K562 (cell line): Measurements from ENCODE around the gene ALK. TPM values are rescaled to one million over a fixed set of nuclear protein-coding genes. Genes with fewer than 3 reads are reported as not detected.

Experiments
- ATAC-seq: fragments of 200-7000 bp; cut with Tn5 transposase; 3 replicates; pipeline ENCODE4 v1.9.1; 2020; ENCODE audit warnings: moderate library complexity
- BruUV-seq: library from RNA; stranded (reverse); fragments of 400-500 nt; replicated peaks from 2 replicates; lab custom pipeline; 2021; lab: Mats Ljungman, UMichigan
- CTCF ChIA-PET: fragments of 300-600 bp; formaldehyde crosslinking; extraction: SDS; loops from one replicate; lab custom pipeline; 2021; ENCODE audit warnings: low intra/inter-chr PET ratio; lab: Yijun Ruan, JAX
- POLR2A ChIA-PET: fragments of 300-600, 350-650 bp; sonication (Branson Sonifier 250); formaldehyde crosslinking; extraction: SDS; loops from one replicate; lab custom pipeline; 2021; ENCODE audit warnings: antibody characterized with exemption, inconsistent platforms; lab: Yijun Ruan, JAX
- DNase-seq, 4 experiments: peaks; one replicate each; pipeline versions ENCODE4 v3.0.0 to v3.0.0-alpha.2; 2011 to 2018; ENCODE audit warnings: low spot score in 3 of 4, mixed read lengths in 3 of 4; ENCODE audit errors: extremely low read depth in 1 of 4
- FAIRE-seq: peaks from 2 replicates; lab custom pipeline; 2011; peaks lifted over from hg19 to GRCh38; lab: Jason Lieb, UNC
- H2AFZ ChIP-seq: 2 replicates; pipeline ENCODE4 v1.6.0; 2011; ENCODE audit warnings: low read depth, low read length, control low read depth, inconsistent platforms
- H3K27ac ChIP-seq: fragments of 200-600 bp; 3 replicates; pipeline ENCODE4 v1.8.0; 2011; ENCODE audit warnings: low read depth, mild to moderate bottlenecking, control low read depth, inconsistent platforms, low read length, moderate library complexity, mixed read lengths; ENCODE audit errors: extremely low read depth
- H3K27me3 ChIP-seq, 2 experiments: fragments of 300-600 bp in 1 of 2; 2 replicates in 1 of 2; 3 replicates in 1 of 2; pipeline versions ENCODE4 v1.6.0 to v1.8.0; 2011; ENCODE audit warnings: inconsistent platforms in 2 of 2, low read length in 2 of 2, mild to moderate bottlenecking in 1 of 2, mixed read lengths in 1 of 2, moderate library complexity in 1 of 2; ENCODE audit not compliant: control insufficient read depth in 2 of 2, insufficient read depth in 2 of 2
- H3K36me3 ChIP-seq: fragments of 300-600 bp; 3 replicates; pipeline ENCODE4 v1.8.0; 2011; ENCODE audit warnings: mild to moderate bottlenecking, low read length, inconsistent platforms; ENCODE audit not compliant: control insufficient read depth, insufficient read depth
- H3K4me1 ChIP-seq, 2 experiments: fragments of 200-600 bp in 1 of 2; replicated peaks in 1 of 2; 2 replicates in 1 of 2; 3 replicates in 1 of 2; pipeline versions ENCODE4 v1.5.1 to v1.8.0; 2011; ENCODE audit warnings: inconsistent platforms in 2 of 2, low read length in 2 of 2, mild to moderate bottlenecking in 1 of 2, mixed read lengths in 1 of 2, moderate library complexity in 1 of 2; ENCODE audit not compliant: control insufficient read depth in 2 of 2, insufficient read depth in 2 of 2
- H3K4me2 ChIP-seq: 2 replicates; pipeline ENCODE4 v1.6.1; 2011; ENCODE audit warnings: low read length, control low read depth, inconsistent platforms, mixed read lengths; ENCODE audit not compliant: insufficient read depth
- H3K4me3 ChIP-seq: fragments of 200-600 bp; sonication (generic), shearing (Covaris generic); 2 replicates; pipeline ENCODE4 v1.5.1; 2016; ENCODE audit warnings: control low read depth, inconsistent platforms
- H3K79me2 ChIP-seq: fragments of 200-600 bp; 3 replicates; pipeline ENCODE4 v1.8.0; 2011; ENCODE audit warnings: low read length, inconsistent platforms; ENCODE audit not compliant: control insufficient read depth, insufficient read depth
- H3K9ac ChIP-seq, 2 experiments: 2 replicates each; pipeline versions ENCODE4 v1.6.0 to v1.6.1; 2011; ENCODE audit warnings: low read depth in 2 of 2, low read length in 2 of 2, control low read depth in 1 of 2, inconsistent platforms in 1 of 2, mild to moderate bottlenecking in 1 of 2, mixed read lengths in 1 of 2; ENCODE audit not compliant: insufficient read depth in 1 of 2
- H3K9me1 ChIP-seq: one replicate; pipeline ENCODE4 v1.6.0; 2011; ENCODE audit warnings: inconsistent platforms, mild to moderate bottlenecking, low read length, moderate library complexity; ENCODE audit not compliant: control insufficient read depth, insufficient read depth
- H3K9me3 ChIP-seq: replicated peaks from 2 replicates; pipeline ENCODE4 v1.5.1; 2011; ENCODE audit warnings: low read depth, low read length, inconsistent platforms; ENCODE audit not compliant: control insufficient read depth, insufficient read depth
- H4K20me1 ChIP-seq: replicated peaks from 2 replicates; pipeline ENCODE4 v1.6.1; 2011; ENCODE audit warnings: low read length, inconsistent platforms, mixed read lengths; ENCODE audit not compliant: control insufficient read depth, insufficient read depth
- ARID3B ChIP-seq: fragments of 250-450 bp; sonication (Bioruptor Pico); IDR thresholded peaks from 2 replicates; pipeline ENCODE4 v1.4.0; 2020; ENCODE audit warnings: borderline replicate concordance
- CREB1 ChIP-seq, 2 experiments: sonication (generic) in 1 of 2; formaldehyde crosslinking in 1 of 2; IDR thresholded peaks; 2 replicates each; pipeline versions ENCODE4 v1.6.1 to v1.8.0; 2012 to 2022; ENCODE audit warnings: inconsistent platforms in 1 of 2, mild to moderate bottlenecking in 1 of 2, missing genetic modification reagents in 1 of 2, moderate library complexity in 1 of 2
- DDX20 ChIP-seq: fragments of 450-650 bp; IDR thresholded peaks from 2 replicates; pipeline ENCODE4 v1.6.1; 2016; ENCODE audit warnings: missing genetic modification characterization, low read depth, mild to moderate bottlenecking, missing compliant biosample characterization, moderate library complexity
- MCM2 ChIP-seq: fragments of 450-650 bp; IDR thresholded peaks from 2 replicates; pipeline ENCODE4 v1.6.1; 2017; ENCODE audit warnings: low read depth, mild to moderate bottlenecking
- NONO ChIP-seq, 2 experiments: fragments of 200-400 bp in 1 of 2; fragments of 450-650 bp in 1 of 2; formaldehyde crosslinking in 1 of 2; IDR thresholded peaks; 2 replicates each; pipeline ENCODE4 v1.6.1; 2017; ENCODE audit warnings: low read depth in 2 of 2, mild to moderate bottlenecking in 2 of 2, moderate library complexity in 2 of 2, low read length in 1 of 2
- RBM39 ChIP-seq: fragments of 200-400 bp; formaldehyde crosslinking; optimal IDR thresholded peaks from 2 replicates; pipeline ENCODE3; 2018; ENCODE audit warnings: low read depth, low read length
- SREBF1 ChIP-seq: fragments of 150-350 bp; IDR thresholded peaks from 2 replicates; pipeline ENCODE4 v1.6.1; 2014; ENCODE audit warnings: antibody characterized with exemption, low read depth, low read length, borderline replicate concordance
- TSC22D4 ChIP-seq: fragments of 450-650 bp; IDR thresholded peaks from 2 replicates; pipeline ENCODE4 v1.6.1; 2016; ENCODE audit warnings: missing genetic modification characterization, missing biosample characterization, control low read depth
- USF1 ChIP-seq: sonication (generic); formaldehyde crosslinking; IDR thresholded peaks from 2 replicates; pipeline ENCODE4 v1.9.0; 2022; ENCODE audit warnings: mild to moderate bottlenecking, missing genetic modification reagents
- WHSC1 ChIP-seq: IDR thresholded peaks from one replicate; pipeline ENCODE4 v1.6.1; 2012; ENCODE audit warnings: low read length, control low read depth, inconsistent platforms
- ZNF124 ChIP-seq: sonication (generic); formaldehyde crosslinking; IDR thresholded peaks from 2 replicates; pipeline ENCODE4 v1.8.1; 2022; ENCODE audit warnings: missing genetic modification reagents
- ZNF146 ChIP-seq: IDR thresholded peaks from one replicate; pipeline ENCODE4 v1.6.1; 2018; ENCODE audit warnings: missing compliant biosample characterization; ENCODE audit not compliant: unreplicated experiment
- ZNF174 ChIP-seq: fragments of 250-450 bp; sonication (Bioruptor Pico); IDR thresholded peaks from 2 replicates; pipeline ENCODE4 v1.4.0; 2020; ENCODE audit warnings: mild to moderate bottlenecking
- ZNF407 ChIP-seq: fragments of 450-650 bp; IDR thresholded peaks from 2 replicates; pipeline ENCODE4 v1.6.1; 2016; ENCODE audit warnings: low read depth
- WGBS: fragments of 100-300 bp; shearing (Covaris generic); methylation state at CpG from one replicate; pipeline ENCODE4 v1.1.6; 2016; ENCODE audit warnings: low coverage, mixed read lengths; ENCODE audit not compliant: insufficient coverage; ENCODE audit errors: missing lambda C conversion rate; 5-methylcytosine and 5-hydroxymethylcytosine counted together
- in situ Hi-C: fragments of 300-500 bp; cut with MboI; formaldehyde crosslinking; loops from 4 replicates; pipeline ENCODE4 v1.15.0; 2018; ENCODE audit warnings: inconsistent platforms, mixed read lengths
- intact Hi-C: fragments of 100-400 bp; cut with micrococcal nuclease; formaldehyde crosslinking; loops from 2 replicates; pipeline ENCODE4 v1.14.2; 2022
- polyA plus RNA-seq, 8 experiments: library from polyadenylated mRNA; depleted of rRNA in 4 of 8; stranded (reverse) in 5 of 8; unstranded in 3 of 8; fragments of >200 nt; fragmentation: Nextera tagmentation in 2 of 8; fragmentation: Illumina TruSeq in 1 of 8; extraction: Ambion mirVana in 2 of 8; extraction: Trizol in 1 of 8; gene quantifications; 2 replicates each; pipeline versions ENCODE4 v1.2.1 to v1.2.3, GENCODE V29; 2011 to 2014; ENCODE audit warnings: inconsistent platforms in 1 of 8, missing spikeins in 1 of 8
- total RNA-seq, 7 experiments: library from RNA; depleted of rRNA in 6 of 7; stranded (reverse); fragments of >200 nt in 6 of 7; fragmentation: Illumina TruSeq in 2 of 7; extraction: Trizol in 2 of 7; gene quantifications; 2 replicates each; pipeline versions ENCODE4 v1.2.1 to v1.2.3, GENCODE V29; 2011 to 2021; ENCODE audit warnings: low replicate concordance in 1 of 7

The ALK gene
- total and polyA plus RNA-seq, 9 of the 15 experiments (the other 6 are each of a cell fraction or from before 2014, with no cell fraction given), result not detected

DNA sequence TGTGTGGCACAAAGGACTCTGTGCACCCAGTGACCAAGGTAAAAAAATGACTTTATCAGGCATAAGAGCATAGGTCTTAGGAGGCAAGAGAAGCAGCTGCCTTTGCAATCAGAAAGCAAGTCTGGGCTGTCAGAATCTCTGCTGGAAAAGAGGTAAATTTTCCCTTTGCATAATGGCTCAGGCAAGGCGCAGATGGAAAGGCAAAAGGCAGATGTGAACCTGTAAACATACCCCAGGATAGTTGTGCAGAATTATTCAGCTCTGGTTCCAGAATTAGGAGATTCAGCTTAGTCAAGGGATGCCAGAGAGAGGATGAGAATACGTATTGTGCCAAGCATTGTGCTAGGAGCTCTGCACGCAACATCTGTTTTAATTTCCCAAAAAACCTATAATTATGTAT is 547.5 kb downstream of the ALK start:
- POLR2A ChIA-PET, result no interaction called here
- no peaks in the 10 kb centered on the region for H3K27me3 ChIP-seq
- H3K4me2 ChIP-seq, result no peak overlapping the region
- no peaks in the 10 kb centered on the region for H3K79me2 ChIP-seq
- FAIRE-seq (no peak), DNase-seq (no peak), ATAC-seq (no peak)
- in situ Hi-C loops, result no loop called here
- H3K4me3 ChIP-seq, result no peak overlapping the region
- H3K9me3 ChIP-seq, result no peaks in the 10 kb centered on the region
- no peaks in the 10 kb centered on the region for H3K9me1 ChIP-seq
- 0% methylated on average over 3 of the region's 3 CpGs for WGBS
- intact Hi-C loops, result no loop called here
- no peak overlapping the region for H3K9ac ChIP-seq
- no peak overlapping the region for H3K27ac ChIP-seq
- no peaks in the 10 kb centered on the region for H3K36me3 ChIP-seq
- H4K20me1 ChIP-seq, result no peaks in the 10 kb centered on the region
- H3K4me1 ChIP-seq, result no peaks in the 10 kb centered on the region
- BruUV-seq, result no TSS peak
- CTCF ChIA-PET, result no interaction called here
- H2AFZ ChIP-seq, result no peak overlapping the region
- no peak for TF ChIP-seq MCM2
- TF ChIP-seq WHSC1, result no peak
- no peak for TF ChIP-seq TSC22D4 (tag)
- TF ChIP-seq NONO (IDR thresholded peaks at IDR 0.05; ENCODE audit: low read depth in 2 of 2, low read length in 1 of 2), result no peak
- no peak for TF ChIP-seq SREBF1
- TF ChIP-seq CREB1 (IDR thresholded peaks at IDR 0.05), result no peak
- no peak for TF ChIP-seq CREB1 (CRISPR knock-in tag; IDR thresholded peaks at IDR 0.05)
- no peak for TF ChIP-seq ZNF124 (CRISPR knock-in tag)
- no peak for TF ChIP-seq USF1
- TF ChIP-seq RBM39, result no peak
- no peak for TF ChIP-seq ARID3B (CRISPR knock-in tag)
- no peak for TF ChIP-seq ZNF174
- TF ChIP-seq ZNF407, result no peak
- TF ChIP-seq ZNF146 (CRISPR knock-in tag), result no peak
- TF ChIP-seq DDX20 (tag), result no peak
